Loucy (cell line): ENCODE data around the gene ICAM5.

ENCODE experiments used
- EZH2phosphoT487 ChIP-seq: fragments of 200-600 bp; IDR thresholded peaks from 2 replicates; pipeline ENCODE4 v1.6.1; 2018; ENCODE audit warnings: antibody characterized with exemption, mild to moderate bottlenecking, moderate library complexity, borderline replicate concordance
- TF ChIP-seq, protein P1 (sequence below): fragments of 200-600 bp; sonication (generic); conservative IDR thresholded peaks from 2 replicates; pipeline ENCODE4 v1.5.1; 2014; ENCODE audit warnings: mild to moderate bottlenecking, antibody characterized with exemption, low read length

DNA sequence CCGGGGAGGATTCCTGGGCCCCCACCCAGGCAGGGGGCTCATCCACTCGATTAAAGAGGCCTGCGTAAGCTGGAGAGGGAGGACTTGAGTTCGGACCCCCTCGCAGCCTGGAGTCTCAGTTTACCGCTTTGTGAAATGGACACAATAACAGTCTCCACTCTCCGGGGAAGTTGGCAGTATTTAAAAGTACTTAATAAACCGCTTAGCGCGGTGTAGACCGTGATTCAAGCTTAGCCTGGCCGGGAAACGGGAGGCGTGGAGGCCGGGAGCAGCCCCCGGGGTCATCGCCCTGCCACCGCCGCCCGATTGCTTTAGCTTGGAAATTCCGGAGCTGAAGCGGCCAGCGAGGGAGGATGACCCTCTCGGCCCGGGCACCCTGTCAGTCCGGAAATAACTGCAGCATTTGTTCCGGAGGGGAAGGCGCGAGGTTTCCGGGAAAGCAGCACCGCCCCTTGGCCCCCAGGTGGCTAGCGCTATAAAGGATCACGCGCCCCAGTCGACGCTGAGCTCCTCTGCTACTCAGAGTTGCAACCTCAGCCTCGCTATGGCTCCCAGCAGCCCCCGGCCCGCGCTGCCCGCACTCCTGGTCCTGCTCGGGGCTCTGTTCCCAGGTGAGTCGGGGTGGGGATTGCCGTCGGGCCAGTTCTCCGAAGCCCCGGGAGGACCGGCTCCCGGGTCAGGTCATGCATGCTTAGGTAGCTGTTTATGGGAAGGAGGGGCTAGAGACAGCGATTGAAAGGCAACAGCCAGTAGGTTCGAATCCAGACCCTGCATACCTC, 18.9 kb upstream of the ICAM5 start, which contains the start of gene ICAM1:
- TF ChIP-seq, protein P1, sequence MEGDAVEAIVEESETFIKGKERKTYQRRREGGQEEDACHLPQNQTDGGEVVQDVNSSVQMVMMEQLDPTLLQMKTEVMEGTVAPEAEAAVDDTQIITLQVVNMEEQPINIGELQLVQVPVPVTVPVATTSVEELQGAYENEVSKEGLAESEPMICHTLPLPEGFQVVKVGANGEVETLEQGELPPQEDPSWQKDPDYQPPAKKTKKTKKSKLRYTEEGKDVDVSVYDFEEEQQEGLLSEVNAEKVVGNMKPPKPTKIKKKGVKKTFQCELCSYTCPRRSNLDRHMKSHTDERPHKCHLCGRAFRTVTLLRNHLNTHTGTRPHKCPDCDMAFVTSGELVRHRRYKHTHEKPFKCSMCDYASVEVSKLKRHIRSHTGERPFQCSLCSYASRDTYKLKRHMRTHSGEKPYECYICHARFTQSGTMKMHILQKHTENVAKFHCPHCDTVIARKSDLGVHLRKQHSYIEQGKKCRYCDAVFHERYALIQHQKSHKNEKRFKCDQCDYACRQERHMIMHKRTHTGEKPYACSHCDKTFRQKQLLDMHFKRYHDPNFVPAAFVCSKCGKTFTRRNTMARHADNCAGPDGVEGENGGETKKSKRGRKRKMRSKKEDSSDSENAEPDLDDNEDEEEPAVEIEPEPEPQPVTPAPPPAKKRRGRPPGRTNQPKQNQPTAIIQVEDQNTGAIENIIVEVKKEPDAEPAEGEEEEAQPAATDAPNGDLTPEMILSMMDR: no peak
- TF ChIP-seq EZH2phosphoT487: no peak
